Measurements from ENCODE around the gene ARHGAP25. TPM values are rescaled to one million over a fixed set of nuclear protein-coding genes. Genes with fewer than 3 reads are reported as not detected.

The ARHGAP25 gene
- total and polyA plus RNA-seq, 2 of the 4 experiments (the other 2 are of a cell fraction): 0.29 to 0.36 TPM

GRCh38 chr2:68792751-68793150, 58.1 kb downstream of the ARHGAP25 start:
- H3K18ac ChIP-seq (ENCODE audit: low read depth, low read length): no peak overlapping the region
- POLR2A ChIA-PET (ENCODE audit: unreplicated experiment): no interaction called here
- BruUV-seq (replicated peaks): no TSS peak
- H2BK120ac ChIP-seq (ENCODE audit: low read depth, low read length): no peak overlapping the region
- H2AK5ac ChIP-seq (ENCODE audit: low read depth, low read length): no peak overlapping the region
- H2AK9ac ChIP-seq (replicated peaks; ENCODE audit: low read depth, low read length, poor library complexity): no peak overlapping the region
- no peak overlapping the region for H3K4me2 ChIP-seq (ENCODE audit: low read depth, low read length)
- no peak overlapping the region for H4K8ac ChIP-seq (ENCODE audit: low read depth in 2 of 2, low read length in 2 of 2)
- in situ Hi-C loops (cut with MboI; ENCODE audit: low sequenced_read_pairs) (no loop called here), dilution Hi-C loops (cut with HindIII; ENCODE audit: low sequenced_read_pairs, unreplicated experiment) (no loop called here), intact Hi-C loops (cut with micrococcal nuclease) (no loop called here)
- no peak overlapping the region for H3K9ac ChIP-seq (ENCODE audit: low read depth, low read length)
- WGBS, 2 experiments (ENCODE audit: extremely low coverage in 2 of 2, insufficient read length in 1 of 2): no CpG with 5 or more reads among the region's 4 CpGs
- H4K20me1 ChIP-seq (ENCODE audit: insufficient read depth, low read length): no peaks in the 10 kb centered on the region
- ATAC-seq (ENCODE audit: low read depth): no peak
- H3K79me1 ChIP-seq (ENCODE audit: low read depth in 1 of 2, low read length in 2 of 2): no peaks in the 10 kb centered on the region
- no peak overlapping the region for H3K14ac ChIP-seq (replicated peaks; ENCODE audit: low read depth, low read length)
- no peak overlapping the region for H3K4ac ChIP-seq (ENCODE audit: low read depth, low read length)
- DNase-seq: no peak
- no peaks in the 10 kb centered on the region for H3K36me3 ChIP-seq (ENCODE audit: control insufficient read depth, insufficient read depth, low read length)
- no peak overlapping the region for H4K5ac ChIP-seq (ENCODE audit: low read depth, low read length)
- no peaks in the 10 kb centered on the region for H3K4me1 ChIP-seq (ENCODE audit: control insufficient read depth, insufficient read depth, low read length)
- H3K23ac ChIP-seq (ENCODE audit: low read depth, low read length): no peak overlapping the region
- H4K91ac ChIP-seq (ENCODE audit: insufficient read depth, low read depth, low read length): no peak overlapping the region
- no peak overlapping the region for H3K56ac ChIP-seq (ENCODE audit: extremely low read depth, insufficient read depth, low read length)
- no peaks in the 10 kb centered on the region for H3K9me3 ChIP-seq (ENCODE audit: control insufficient read depth, insufficient read depth, low read length)
- no peak overlapping the region for H2BK20ac ChIP-seq (ENCODE audit: low read depth, low read length)
- no peak overlapping the region for H2AFZ ChIP-seq (replicated peaks; ENCODE audit: low read length, poor library complexity)
- no peak overlapping the region for H3K4me3 ChIP-seq (ENCODE audit: insufficient read depth, low read depth, low read length)
- no peak overlapping the region for H2BK5ac ChIP-seq (ENCODE audit: low read depth, low read length, poor library complexity, severe bottlenecking)
- H3K27ac ChIP-seq (ENCODE audit: insufficient read depth, low read length): no peak overlapping the region
- no peaks in the 10 kb centered on the region for H3K9me1 ChIP-seq (ENCODE audit: insufficient read depth, low read length)
- H3K27me3 ChIP-seq (ENCODE audit: control insufficient read depth, insufficient read depth, low read length): peaks cover 9% of the 10 kb centered on the region; the same call in 1 of the 2 replicates
- CTCF ChIA-PET: interaction anchor here (0.9 kb wide), 1 partner anchor 22 kb away, joined by 3 read pairs; no protein-coding TSS in a partner anchor
- TF ChIP-seq NFE2L2 (IDR thresholded peaks at IDR 0.05; ENCODE audit: low read depth, low read length): no peak
- no peak for TF ChIP-seq SMC3 (IDR thresholded peaks at IDR 0.05; ENCODE audit: low read depth, low read length)
- no peak for TF ChIP-seq MXI1 (IDR thresholded peaks at IDR 0.05; ENCODE audit: borderline replicate concordance, low read depth, low read length)
- no peak for TF ChIP-seq CEBPB (IDR thresholded peaks at IDR 0.05; ENCODE audit: low read depth, low read length)
- TF ChIP-seq RFX5 (IDR thresholded peaks at IDR 0.05; ENCODE audit: low read depth, low read length): no peak
- no peak for TF ChIP-seq USF2 (IDR thresholded peaks at IDR 0.05; ENCODE audit: low read depth, low read length)
- no peak overlapping the region for H2BK15ac ChIP-seq (ENCODE audit: low read depth, low read length)
